Hematopoietic multipotent progenitor cell treated with erythropoietin and hydrocortisone succinate and interleukin-3 and kit ligand, for 8 days (in vitro differentiated cells): ENCODE data around the gene CCDC81.
"Not testable (repeated sequence)": the region's sequence is repeated elsewhere in the genome, so short reads cannot be mapped to it uniquely, and the experiment has no call there.

Experiments used
- DNase-seq: peaks from one replicate; pipeline ENCODE4 v3.0.0-alpha.2; 2015

The CCDC81 gene

DNA sequence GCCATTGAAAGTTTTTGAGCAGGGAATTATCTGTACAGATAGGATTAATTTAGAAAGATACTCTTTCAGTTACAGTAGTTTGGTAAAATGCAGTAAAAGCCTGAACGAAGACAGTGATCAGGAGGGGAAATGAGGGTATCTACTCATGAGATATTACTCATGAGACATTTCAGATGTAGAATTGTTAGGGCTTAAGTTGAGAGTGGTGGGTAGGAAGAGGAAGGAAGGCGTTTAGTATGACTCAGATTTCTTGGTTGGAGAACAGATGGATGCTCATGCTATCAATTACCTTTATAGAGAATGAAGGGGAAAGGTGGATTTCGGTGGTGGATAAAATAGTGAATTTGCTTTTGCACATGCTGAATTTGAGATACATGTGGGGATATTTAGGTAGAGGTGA, 15.8 kb downstream of the CCDC81 start:
- DNase-seq, result no peak

DNA sequence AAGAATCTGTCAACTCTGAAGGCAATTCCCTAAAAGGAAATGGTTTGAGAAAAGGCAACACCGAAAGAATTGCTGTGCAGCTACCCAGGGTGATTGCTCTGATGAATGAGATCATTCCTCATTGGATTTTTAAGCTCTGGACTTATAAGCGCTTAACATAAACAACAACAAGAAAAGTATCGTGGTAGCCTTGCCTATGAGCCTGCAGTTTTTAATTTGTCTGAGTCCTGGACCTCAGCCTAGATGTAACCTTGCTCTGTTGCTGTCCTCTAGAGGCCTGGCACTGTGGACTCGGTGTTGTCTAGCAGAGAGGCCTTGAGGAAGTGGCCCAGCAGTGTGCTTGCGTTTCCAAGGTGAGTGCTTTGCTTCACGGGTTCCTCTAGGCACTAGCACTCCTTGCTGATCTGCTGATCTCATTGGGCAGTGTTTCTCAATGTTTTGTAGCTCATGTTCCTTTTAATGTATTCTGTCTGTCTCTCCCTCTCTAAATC, 20.4 kb downstream of the CCDC81 start:
- DNase-seq, result no peak

DNA sequence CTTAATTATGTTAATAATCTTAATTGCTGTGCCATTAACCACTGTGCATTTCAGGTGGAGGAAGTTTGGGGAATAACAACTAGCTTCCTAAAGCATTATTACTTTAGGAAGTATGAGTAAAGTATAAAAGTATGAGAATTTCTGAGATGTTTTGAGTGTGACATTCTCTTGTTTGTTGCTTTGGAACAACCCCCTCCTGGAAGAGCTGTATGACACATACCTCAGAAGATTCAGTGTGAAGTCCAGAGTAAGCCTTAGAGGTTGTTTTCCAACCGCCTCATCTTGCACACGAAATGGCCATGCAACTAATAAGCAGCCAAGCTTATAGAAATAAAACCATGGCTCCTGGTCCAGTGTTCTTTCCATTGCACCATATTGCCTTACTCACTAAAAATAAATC, 21.7 kb downstream of the CCDC81 start:
- DNase-seq, result no peak

DNA sequence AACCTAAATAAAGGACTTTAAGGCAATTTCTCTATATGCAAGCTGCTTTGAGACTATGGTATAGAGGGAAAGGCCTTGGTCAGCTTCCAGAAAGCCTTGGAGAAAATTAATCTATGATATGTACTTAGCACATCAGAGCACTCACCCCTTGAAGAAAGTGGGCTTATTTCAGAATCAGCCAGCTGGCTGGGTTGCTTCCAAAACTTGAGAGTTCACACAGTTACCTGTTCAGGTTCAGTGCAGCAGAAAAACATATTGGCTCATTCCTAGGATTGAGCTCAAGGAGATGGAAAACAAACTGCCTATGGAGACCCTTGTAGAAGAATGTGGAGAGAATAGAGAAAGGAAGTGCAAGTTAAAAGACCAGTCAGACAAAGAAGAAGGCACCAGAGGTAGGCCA, 22.7 kb downstream of the CCDC81 start:
- DNase-seq, result no peak

DNA sequence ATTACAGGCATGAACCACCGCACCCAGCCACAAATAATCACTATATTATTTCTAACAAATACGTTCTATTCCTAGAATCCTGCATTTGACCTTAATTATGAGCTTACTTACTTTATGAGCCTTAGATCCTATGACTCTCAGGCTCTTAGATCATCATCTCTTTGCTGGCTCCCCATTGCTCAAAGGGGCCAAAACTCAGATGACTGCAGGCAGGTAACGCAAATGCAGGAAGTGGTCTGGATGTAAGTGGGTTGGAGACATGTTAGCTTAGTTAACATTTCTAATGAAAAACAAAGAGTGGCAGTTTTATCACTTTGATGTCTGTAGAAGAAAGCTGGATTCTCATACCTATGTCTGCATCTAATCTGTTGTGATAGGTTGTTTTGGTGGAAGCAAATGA, 23.4 kb downstream of the CCDC81 start:
- DNase-seq, result no peak

DNA sequence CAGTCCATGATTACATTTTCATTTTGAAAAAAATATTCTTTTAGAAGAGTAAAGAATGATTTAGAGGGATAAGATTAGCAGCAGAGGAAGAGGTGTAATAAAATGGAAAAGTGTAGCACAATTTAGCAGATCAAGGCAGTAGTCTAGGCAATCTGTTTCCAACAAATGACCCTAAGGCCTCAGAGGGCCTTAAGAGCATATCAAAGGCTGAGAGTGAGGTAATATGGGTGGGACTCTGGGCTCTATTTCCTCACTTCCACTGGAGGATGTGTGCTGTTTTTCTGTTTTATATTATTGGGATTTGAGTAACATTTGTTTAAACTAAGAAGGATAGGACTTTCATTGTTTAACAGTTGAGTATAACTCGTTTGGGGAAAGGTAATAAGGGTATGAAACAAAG, 28.8 kb downstream of the CCDC81 start:
- no peak for DNase-seq

DNA sequence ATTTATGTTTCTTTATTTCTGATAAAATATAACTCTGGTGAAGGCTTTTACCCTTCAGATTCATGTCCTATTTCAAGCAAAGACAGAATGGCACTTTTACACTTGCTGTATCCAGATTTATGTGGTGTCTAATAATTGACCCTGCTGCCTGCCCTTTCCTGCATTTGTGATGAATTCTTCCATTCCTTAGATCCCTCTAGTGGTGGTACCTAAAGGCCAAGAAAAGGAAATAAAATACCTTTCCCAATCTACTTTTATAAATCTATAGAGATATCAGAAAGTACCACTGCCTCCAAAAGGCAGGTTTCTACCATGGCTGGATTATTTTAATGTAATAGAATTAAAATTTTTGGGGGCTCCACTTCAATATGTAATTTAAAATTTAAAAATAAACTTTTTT, 34.2 kb downstream of the CCDC81 start:
- DNase-seq, result no peak

DNA sequence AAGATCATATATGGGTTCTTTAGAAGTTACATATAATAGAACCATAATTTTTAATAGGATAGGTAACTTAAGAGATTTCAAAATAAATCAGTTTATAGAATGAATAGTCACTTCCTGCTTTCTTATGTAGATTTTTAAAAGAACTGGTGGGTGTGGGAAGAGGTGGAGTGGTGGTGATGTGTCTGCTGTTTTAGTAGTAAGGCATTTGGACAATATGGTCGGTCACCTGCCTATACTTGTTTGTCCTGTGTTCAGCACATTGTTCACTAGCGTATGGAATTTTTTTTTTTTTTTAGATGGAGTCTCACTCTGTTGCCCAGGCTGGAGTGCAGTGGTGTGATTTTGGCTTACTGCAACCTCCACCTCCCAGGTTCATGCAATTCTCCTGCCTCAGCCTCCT, 39.3 kb downstream of the CCDC81 start:
- DNase-seq, result no peak

DNA sequence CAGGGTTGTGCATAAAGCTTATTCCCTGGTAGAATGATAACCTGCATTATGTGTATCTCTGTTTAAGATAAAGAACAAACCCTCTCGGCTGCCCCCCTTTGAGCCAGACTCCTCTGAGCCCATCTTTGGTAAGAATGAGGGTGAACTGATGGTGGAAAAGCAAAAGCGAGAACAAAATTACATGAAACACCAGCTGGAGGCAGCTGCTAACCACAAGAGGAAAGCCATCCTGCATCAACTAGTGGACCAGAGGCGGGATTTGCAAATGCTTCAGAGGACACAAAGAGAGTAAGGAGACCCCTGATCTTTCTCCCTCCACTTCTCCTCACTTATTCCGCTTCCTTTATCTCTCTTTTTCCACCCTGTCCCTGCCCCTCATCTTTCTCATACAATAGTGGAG, 40.3 kb downstream of the CCDC81 start:
- no peak for DNase-seq

DNA sequence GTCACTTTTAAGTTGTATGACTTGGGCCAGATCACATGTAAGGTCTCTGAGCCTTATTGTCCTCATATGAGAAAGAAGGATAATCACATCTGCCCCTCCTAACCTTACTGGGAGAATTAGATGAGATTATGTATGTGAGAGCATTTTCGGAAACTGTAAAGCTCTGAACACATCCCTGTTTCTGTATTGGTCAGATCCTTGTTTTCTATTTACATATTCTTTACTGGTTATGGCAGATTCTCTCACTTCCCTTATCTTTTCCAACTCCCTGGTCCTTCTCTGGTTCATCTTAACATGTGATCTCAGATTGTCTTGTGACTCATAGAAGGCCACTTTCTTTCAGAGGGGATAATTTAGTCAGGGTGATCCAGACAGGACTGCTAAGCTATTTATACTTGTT, 41.8 kb downstream of the CCDC81 start:
- DNase-seq, result peak; percentile 51

DNA sequence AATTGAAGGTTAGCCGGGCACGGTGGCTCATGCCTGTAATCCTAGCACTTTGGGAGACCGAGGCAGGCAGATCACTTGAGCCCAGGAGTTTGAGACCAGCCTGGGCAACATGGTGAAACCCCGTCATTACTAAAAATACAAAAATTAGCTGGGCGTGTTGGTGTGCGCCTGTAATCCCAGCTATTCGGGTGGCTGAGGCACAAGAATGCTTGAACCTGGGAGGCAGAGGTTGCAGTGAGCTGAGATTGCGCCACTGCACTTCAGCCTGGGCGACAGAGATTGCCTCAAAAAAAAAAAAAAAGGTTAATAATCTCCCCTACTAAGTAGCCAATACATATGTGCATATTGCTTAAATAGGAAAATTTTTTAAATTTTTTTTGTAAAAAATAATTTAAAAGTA, 42.3 kb downstream of the CCDC81 start:
- DNase-seq, result not testable (repeated sequence)

DNA sequence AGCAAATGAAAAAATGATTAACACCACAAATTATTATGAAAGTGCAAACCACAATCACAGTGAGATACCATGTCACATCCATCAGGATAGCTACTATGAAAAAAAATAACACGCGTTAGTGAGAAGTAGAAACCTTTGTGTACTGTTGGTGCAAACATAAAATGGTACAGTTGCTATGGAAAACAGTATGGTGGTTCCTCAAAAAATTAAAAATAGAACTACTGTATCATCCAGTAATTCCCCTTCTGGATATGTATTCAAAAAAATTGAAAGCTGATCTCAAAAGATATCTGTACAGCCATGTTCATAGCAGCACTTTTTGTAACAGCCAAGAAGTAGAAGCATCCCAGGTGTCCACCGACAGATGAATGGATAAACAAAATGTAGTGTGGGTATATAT, 43.4 kb downstream of the CCDC81 start:
- no peak for DNase-seq

DNA sequence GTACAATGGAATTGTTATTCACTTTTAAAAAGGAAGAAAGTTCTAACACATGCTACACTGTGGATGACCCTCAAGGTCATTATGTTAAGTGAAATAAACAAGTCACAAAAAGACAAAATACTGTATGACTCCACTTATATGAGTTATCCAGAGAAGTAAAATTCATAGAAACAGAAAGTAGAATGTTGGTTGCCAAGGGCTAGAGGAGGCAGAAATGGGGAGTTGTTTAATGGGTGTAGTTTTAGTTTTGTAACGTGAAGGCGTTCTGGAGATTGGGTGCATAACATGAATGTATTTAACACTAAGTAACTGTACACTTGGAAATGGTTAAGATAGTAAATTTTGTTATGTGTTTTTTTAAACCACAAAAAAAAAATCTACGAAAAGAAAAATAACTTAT, 43.8 kb downstream of the CCDC81 start:
- DNase-seq, result no peak

DNA sequence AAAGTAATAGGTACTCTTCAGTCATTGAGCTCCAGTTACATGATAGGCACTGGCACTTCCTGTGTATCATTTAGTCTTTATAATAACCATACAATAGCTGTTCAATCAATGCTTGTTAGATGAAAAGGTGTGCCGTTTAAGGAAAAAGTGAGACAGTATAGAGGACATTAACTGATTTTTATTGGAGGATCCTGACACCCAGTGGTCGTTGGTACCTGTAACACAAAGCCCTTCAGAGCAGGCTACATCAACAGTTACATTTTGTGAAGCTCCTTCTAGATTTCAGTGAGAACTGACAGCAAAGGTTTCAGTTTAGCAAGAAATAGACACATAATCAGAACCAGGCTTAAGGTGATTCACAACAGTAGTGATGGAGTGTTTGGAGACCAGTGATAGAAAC, 44.2 kb downstream of the CCDC81 start:
- DNase-seq, result peak; percentile 9

DNA sequence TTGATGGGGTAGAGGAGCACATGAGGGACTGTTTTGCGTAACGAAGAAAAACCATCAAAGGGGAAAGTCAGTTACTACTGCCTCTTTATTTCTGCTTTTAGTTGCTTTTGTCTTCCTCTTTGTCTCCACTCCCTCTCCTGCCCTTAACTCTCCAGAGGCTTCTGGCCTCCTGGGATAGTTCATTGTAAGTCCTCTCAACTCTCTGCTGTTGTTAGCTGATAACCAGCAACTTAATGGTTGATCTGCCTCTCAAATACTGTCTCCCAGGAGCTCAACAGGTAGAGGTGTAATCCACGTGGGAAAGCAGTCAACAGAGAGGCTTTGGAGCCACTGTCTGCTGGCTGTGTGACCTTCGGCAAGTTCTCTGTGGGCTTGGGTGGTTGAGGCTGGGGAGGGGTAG, 47.3 kb downstream of the CCDC81 start:
- no peak for DNase-seq

DNA sequence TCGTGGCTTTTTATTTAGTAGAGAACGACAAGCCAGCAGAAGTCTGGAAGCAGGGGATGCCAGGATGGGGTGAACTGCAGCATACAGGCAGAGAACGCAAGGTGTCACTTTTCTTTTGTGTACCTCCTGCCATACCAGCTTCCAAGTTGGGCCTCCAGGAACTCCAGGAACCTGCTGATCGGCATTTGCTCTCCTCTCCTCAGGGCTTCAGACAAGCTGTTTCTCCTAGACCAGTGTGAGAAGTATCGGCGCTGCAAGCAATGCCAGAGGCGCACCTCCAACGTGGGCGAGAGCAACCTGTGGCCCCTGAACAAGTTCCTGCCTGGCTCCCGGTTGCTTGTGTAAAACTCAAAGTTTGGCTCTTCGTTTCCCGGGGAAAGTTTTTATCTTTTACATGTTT, 47.7 kb downstream of the CCDC81 start:
- DNase-seq, result no peak

DNA sequence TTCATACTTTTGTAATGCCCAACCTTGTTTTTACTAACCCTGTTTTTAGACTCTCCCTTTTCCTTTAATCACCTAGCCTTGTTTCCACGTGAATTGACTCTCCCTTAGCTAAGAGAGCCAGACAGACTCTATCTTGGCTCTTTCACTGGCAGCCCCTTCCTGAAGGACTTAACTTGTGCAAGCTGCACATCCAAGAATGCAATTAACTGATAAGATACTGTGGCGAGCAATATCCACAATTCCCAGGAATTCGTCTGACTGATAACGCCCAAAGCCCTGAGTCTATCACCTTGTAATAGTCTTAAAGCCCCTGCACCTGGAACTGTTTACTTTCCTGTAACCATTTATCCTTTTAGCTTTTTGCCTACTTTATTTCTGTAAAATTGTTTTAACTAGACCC, 48.8 kb downstream of the CCDC81 start:
- not testable (repeated sequence) for DNase-seq

DNA sequence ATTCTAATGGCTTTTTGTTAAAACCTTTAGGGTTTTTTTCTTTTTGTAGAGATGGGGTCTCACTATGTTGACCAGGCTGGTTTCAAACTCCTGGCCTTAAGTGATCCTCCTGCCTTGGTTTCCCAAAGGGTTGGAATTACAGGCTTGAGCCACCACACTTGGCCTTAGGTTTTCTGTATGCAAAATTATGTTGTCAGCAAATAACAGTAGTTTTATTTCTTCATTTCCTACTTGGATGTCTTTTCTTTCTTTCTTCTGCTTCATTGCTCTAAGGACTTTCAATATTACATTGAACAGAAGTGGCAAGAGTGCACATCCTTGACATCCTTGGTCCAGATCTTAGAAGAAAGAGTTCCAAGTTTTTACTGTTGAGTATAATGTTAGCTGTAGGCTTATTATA, 52.8 kb downstream of the CCDC81 start:
- no peak for DNase-seq

DNA sequence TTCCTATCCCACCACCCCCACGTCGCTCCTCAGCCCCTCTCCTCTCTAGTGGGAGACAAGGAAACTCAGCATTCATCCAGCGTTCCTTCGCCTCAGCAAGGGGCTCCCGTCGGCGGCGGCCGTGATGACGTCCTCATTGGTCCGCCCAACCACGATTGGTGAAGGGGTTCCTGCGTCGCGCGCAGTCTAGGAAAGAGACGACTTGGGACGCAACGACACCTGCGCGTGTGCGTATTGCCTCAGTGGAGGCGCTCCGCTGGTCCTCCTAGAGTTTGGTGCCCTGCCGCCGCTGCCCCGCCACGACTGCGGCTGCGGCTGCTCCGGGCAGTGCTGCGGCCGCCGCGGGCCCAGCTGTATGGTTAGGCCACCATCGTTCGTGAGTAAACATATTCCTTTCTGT, 56.6 kb downstream of the CCDC81 start:
- no peak for DNase-seq

DNA sequence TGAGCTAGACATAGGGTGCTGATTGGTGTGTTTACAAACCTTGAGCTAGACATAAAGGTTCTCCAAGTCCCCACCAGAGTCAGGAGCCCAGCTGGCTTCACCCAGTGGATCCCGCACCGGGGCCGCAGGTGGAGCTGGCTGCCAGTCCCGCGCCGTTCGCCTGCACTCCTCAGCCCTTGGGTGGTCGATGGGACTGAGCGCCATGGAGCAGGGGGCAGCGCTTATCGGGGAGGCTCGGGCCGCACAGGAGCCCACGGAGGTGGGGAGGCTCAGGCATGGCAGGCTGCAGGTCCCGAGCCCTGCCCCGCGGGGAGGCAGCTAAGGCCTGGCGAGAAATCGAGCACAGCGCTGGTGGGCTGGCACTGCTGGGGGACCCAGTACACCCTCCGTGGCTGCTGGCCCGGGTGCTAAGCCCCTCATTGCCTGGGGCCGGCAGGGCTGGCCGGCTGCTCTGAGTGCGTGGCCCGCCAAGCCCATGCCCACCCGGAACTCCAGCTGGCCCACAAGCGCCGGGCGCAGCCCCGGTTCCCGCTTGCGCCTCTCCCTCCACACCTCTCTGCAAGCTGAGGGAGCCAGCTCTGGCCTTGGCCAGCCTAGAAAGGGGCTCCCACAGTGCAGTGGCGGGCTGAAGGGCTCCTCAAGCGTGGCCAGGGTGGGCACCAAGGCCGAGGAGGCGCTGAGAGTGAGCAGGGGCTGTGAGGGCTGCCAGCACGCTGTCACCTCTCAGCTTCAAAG, 58.8 kb downstream of the CCDC81 start:
- DNase-seq, result not testable (repeated sequence)

DNA sequence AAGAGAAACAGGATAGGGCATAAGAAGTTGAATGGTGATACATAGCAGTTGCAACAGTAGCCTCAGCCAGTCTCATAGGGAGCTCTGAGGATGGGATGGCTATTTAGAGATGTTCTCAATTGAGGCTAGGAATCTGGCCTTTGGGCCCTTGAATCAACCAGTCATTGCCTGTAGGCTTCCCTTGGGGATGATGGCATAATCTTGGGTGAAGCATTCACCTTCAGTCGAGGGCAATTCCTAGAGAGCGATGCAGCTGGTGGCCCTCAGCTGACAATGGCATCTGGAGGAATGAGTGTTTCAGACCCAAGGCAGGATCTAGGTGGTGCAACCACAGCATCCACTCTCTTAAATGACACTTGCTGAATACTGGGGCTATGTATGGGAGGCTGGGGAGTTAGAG, 61.0 kb downstream of the CCDC81 start:
- no peak for DNase-seq

DNA sequence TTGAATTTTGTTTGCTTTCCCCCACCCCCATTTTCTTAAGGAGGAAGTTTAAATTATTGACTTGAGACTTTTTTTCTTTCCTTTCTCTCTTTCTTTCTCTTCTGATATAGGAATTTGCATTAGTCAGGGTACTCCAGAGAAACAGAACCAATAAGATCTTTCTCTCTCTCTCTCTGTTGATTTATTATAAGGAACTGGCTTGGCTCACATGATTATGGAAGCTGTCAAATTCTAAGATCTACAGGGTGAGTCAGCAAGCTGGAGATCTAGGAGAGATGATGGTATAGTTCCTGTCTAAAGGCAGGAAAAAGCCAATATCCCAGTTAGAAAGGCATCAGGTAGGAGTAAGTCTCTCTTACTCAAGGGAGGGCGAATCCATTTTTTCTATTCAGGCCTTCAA, 64.0 kb downstream of the CCDC81 start:
- DNase-seq, result no peak

DNA sequence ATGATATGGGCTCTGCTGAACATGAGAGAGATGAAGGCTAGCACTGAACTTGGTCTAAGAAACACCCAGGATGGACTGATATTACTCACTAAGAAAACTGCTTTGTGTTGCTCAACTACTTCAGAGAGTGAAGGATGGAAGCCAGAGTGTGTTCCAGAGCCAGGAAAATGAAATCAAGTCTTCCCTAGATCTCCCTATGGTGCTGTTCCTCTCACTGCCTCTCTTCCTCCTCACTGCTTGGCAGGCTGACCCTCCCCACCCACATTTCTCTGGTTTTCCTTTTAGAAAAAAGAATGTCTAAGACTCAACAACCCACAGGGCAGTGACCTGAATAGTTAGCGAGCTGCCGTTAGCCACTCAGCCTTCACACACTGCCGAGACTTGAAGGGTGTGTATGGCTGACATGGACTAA, 65.6 kb downstream of the CCDC81 start:
- no peak for DNase-seq

DNA sequence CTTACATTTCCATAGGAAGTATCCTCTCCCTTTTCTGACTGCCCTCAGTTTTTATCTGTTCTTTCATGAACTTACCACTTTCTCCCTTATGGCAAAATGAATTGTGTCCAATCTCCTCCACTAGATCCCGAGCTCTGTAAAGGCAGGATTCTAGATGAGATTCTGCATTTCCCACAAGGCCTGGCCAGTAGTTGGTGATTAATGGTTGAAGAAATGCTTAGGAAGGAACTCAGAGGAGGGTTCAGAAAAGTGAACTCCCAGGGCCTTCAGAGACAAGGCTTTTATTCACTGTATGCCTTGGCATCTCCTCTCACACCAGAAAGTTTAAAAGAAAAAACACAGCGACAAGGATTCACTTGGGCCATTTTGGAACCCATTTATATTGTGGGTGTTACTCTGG, 66.2 kb downstream of the CCDC81 start:
- no peak for DNase-seq

DNA sequence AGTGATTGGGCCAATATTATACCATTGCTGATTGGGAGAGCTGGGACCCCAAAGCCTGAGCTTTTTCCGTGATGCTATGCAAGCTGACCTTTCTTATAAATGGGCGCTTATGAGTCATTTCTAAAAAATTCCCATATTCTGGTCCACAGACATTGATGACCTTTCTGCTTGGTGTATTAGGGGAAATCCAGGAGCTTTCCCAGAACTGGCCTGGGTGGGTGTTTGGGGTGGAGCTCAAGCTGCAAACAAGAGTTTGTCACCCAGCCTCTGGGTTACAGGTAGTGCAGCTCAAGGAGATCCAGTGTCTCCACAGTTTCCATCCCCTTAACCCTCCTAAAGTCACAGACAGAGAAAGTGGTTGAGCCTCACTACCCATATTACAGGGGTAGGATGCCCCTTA, 67.7 kb downstream of the CCDC81 start:
- DNase-seq, result no peak
